ENCODE results near the gene ADIG. TPM values are rescaled to one million over a fixed set of nuclear protein-coding genes. Genes with fewer than 3 reads are reported as not detected.

The ADIG gene
- total RNA-seq, 1 experiment from 2014 or later, result not detected

GRCh38 chr20:38631155-38632022 is 50.4 kb downstream of the ADIG start:
- no peak for DNase-seq (ENCODE audit: low spot score)

GRCh38 chr20:38633577-38634093 is 52.6 kb downstream of the ADIG start:
- DNase-seq (ENCODE audit: low spot score), result peak; percentile 50

GRCh38 chr20:38635721-38636288 is 54.8 kb downstream of the ADIG start:
- no peak for DNase-seq (ENCODE audit: low spot score)

Other genes with a start within 250 kb of the ADIG start
- gene LBP, start 234.7 kb upstream of the ADIG start, total RNA-seq (2014; rRNA removed; shearing (Covaris generic)), result 0.06 TPM in 1 of 2 replicates, not detected in the other
- gene SNHG17, start 145.9 kb upstream of the ADIG start, total RNA-seq (2014; rRNA removed; shearing (Covaris generic)), result 6.1 and 6.7 TPM in 2 replicates
- gene RALGAPB, start 108.4 kb upstream of the ADIG start, total RNA-seq (2014; rRNA removed; shearing (Covaris generic)), result 14.0 and 15.1 TPM in 2 replicates
- gene ARHGAP40, start 20.6 kb downstream of the ADIG start, total RNA-seq (2014; rRNA removed; shearing (Covaris generic)), result not detected in 2 replicates
- gene SLC32A1, start 143.3 kb downstream of the ADIG start, total RNA-seq (2014; rRNA removed; shearing (Covaris generic)), result not detected in 2 replicates
- gene ACTR5, start 167.3 kb downstream of the ADIG start, total RNA-seq (2014; rRNA removed; shearing (Covaris generic)), result 5.9 and 10.3 TPM in 2 replicates
- 0.16 TPM in 1 of 2 replicates, not detected in the other for gene PPP1R16B, start 224.5 kb downstream of the ADIG start, total RNA-seq (2014; rRNA removed; shearing (Covaris generic))